NCI-H460 (cell line): ENCODE data around the gene CRLF1. TPM values are rescaled to one million over a fixed set of nuclear protein-coding genes. Genes with fewer than 3 reads are reported as not detected.

Experiments used
- DNase-seq: peaks from one replicate; pipeline ENCODE4 v3.0.0-alpha.2; 2016; ENCODE audit warnings: low read depth; ENCODE audit errors: extremely low read depth
- total RNA-seq: library from RNA; depleted of rRNA; stranded (reverse); fragments of >200 nt; shearing (Covaris generic); gene quantifications from 2 replicates; pipeline ENCODE4 v1.2.3, GENCODE V29; 2014

Gene CRLF1
- total RNA-seq, 1 experiment from 2014 or later = 91.3 TPM

- no peak for DNase-seq
Measured at GRCh38 chr19:18636969-18637629, 30.5 kb upstream of the CRLF1 start, which contains the start of gene KLHL26. Gene KLHL26, plus strand, starts transcription at chr19:18637028. Its CDS starts 27 bp downstream, at chr19:18637055.

- DNase-seq = peak; percentile 92
Measured at GRCh38 chr19:18636183-18636968, 29.8 kb upstream of the CRLF1 start.

GRCh38 chr19:18635831-18636182 is 29.2 kb upstream of the CRLF1 start:
- no peak for DNase-seq

- DNase-seq = no peak
Measured at GRCh38 chr19:18634612-18635297, 28.2 kb upstream of the CRLF1 start.

GRCh38 chr19:18633321-18633720 is 26.7 kb upstream of the CRLF1 start:
- DNase-seq = no peak

GRCh38 chr19:18629166-18630088 is 22.8 kb upstream of the CRLF1 start:
- DNase-seq = no peak

GRCh38 chr19:18626906-18627305 is 20.3 kb upstream of the CRLF1 start:
- DNase-seq = no peak

- DNase-seq = no peak
Measured at GRCh38 chr19:18620902-18621301, 14.3 kb upstream of the CRLF1 start.

GRCh38 chr19:18620311-18620710 is 13.7 kb upstream of the CRLF1 start:
- DNase-seq = no peak

- DNase-seq = no peak
Measured at GRCh38 chr19:18618236-18618635, 11.6 kb upstream of the CRLF1 start.

GRCh38 chr19:18617562-18617961 is 11.0 kb upstream of the CRLF1 start:
- no peak for DNase-seq

- no peak for DNase-seq
Measured at GRCh38 chr19:18616023-18616422, 9.4 kb upstream of the CRLF1 start.

GRCh38 chr19:18613589-18614234 is 7.1 kb upstream of the CRLF1 start:
- no peak for DNase-seq

GRCh38 chr19:18612772-18613588 is 6.4 kb upstream of the CRLF1 start, which contains the start of gene TMEM59L:
Gene TMEM59L, plus strand, starts transcription at chr19:18612870. Its CDS starts 89 bp downstream, at chr19:18612959.
- DNase-seq = no peak

- DNase-seq = no peak
Measured at GRCh38 chr19:18612051-18612771, 5.6 kb upstream of the CRLF1 start.

- DNase-seq = no peak
Measured at GRCh38 chr19:18611327-18612050, 4.9 kb upstream of the CRLF1 start.

- DNase-seq = no peak
Measured at GRCh38 chr19:18610556-18611326, 4.1 kb upstream of the CRLF1 start.
